ENCODE measurements around the gene HELLS.
A peak's percentile ranks its signal among the peaks of the same experiment; 100 is the strongest.
"Not testable (repeated sequence)": the region's sequence is repeated elsewhere in the genome, so short reads cannot be mapped to it uniquely, and the experiment has no call there.

HELLS gene

GRCh38 chr10:94545391-94546048 is at the start of gene HELLS:
Gene HELLS (plus strand): TSS chr10:94545788. CDS start chr10:94545922, 134 bp downstream.
- DNase-seq (ENCODE audit: low read depth, low spot score): peak; percentile 46

GRCh38 chr10:94496010-94496409 is 49.6 kb upstream of the HELLS start:
- no peak for DNase-seq (ENCODE audit: low read depth, low spot score)

GRCh38 chr10:94496646-94497045 is 48.9 kb upstream of the HELLS start:
- DNase-seq (ENCODE audit: low read depth, low spot score): no peak

- no peak for DNase-seq (ENCODE audit: low read depth, low spot score)
These were observed 45.5 kb upstream of the HELLS start for GRCh38 chr10:94500063-94500462.

- DNase-seq (ENCODE audit: low read depth, low spot score): no peak
These were observed 24.0 kb upstream of the HELLS start for GRCh38 chr10:94521276-94522250.

GRCh38 chr10:94524146-94524545 is 21.4 kb upstream of the HELLS start:
- no peak for DNase-seq (ENCODE audit: low read depth, low spot score)

GRCh38 chr10:94524711-94525110 is 20.9 kb upstream of the HELLS start:
- no peak for DNase-seq (ENCODE audit: low read depth, low spot score)

GRCh38 chr10:94531550-94531949 is 14.0 kb upstream of the HELLS start:
- DNase-seq (ENCODE audit: low read depth, low spot score): not testable (repeated sequence)

- DNase-seq (ENCODE audit: low read depth, low spot score): no peak
These were observed 12.6 kb upstream of the HELLS start for GRCh38 chr10:94533027-94533426.

GRCh38 chr10:94542282-94542681 is 3.3 kb upstream of the HELLS start:
- not testable (repeated sequence) for DNase-seq (ENCODE audit: low read depth, low spot score)

- no peak for DNase-seq (ENCODE audit: low read depth, low spot score)
These were observed 687 bp downstream of the HELLS start for GRCh38 chr10:94546049-94546900.

GRCh38 chr10:94546901-94547185 is 1.3 kb downstream of the HELLS start:
- DNase-seq (ENCODE audit: low read depth, low spot score): no peak

- DNase-seq (ENCODE audit: low read depth, low spot score): no peak
These were observed 3.6 kb downstream of the HELLS start for GRCh38 chr10:94549221-94549620.

- not testable (repeated sequence) for DNase-seq (ENCODE audit: low read depth, low spot score)
These were observed 22.2 kb downstream of the HELLS start for GRCh38 chr10:94567714-94568307.

GRCh38 chr10:94571081-94571480 is 25.5 kb downstream of the HELLS start:
- DNase-seq (ENCODE audit: low read depth, low spot score): no peak

- no peak for DNase-seq (ENCODE audit: low read depth, low spot score)
These were observed 25.9 kb downstream of the HELLS start for GRCh38 chr10:94571528-94571927.

GRCh38 chr10:94578790-94579189 is 33.2 kb downstream of the HELLS start:
- no peak for DNase-seq (ENCODE audit: low read depth, low spot score)

GRCh38 chr10:94583124-94583523 is 37.5 kb downstream of the HELLS start:
- DNase-seq (ENCODE audit: low read depth, low spot score): no peak

GRCh38 chr10:94591461-94592205 is 46.0 kb downstream of the HELLS start:
- no peak for DNase-seq (ENCODE audit: low read depth, low spot score)

- no peak for DNase-seq (ENCODE audit: low read depth, low spot score)
These were observed 57.3 kb downstream of the HELLS start for GRCh38 chr10:94602729-94603515.

Data from brain pericyte (primary cell).